Muscle of arm (tissue), 12 donors: Measurements from ENCODE around the gene PRAMEF15. TPM values are rescaled to one million over a fixed set of nuclear protein-coding genes. Genes with fewer than 3 reads are reported as not detected.

Experiments used
- polyA plus RNA-seq, 12 donors: library from polyadenylated mRNA; unstranded; fragments of 120-200 nt; gene quantifications; one replicate each; pipeline ENCODE4 v1.2.1, GENCODE V29; 2013; ENCODE audit not compliant: insufficient read length in 12 of 12

Gene PRAMEF15
- polyA plus RNA-seq, 12 donors: not detected

Other genes with a start within 250 kb of the PRAMEF15 start
- gene PRAMEF25, start 244.8 kb upstream of the PRAMEF15 start, polyA plus RNA-seq: not detected
- gene HNRNPCL2, start 198.7 kb upstream of the PRAMEF15 start, polyA plus RNA-seq: under 1 TPM in 1 of 12 donors, not detected in 11; 0.34 TPM
- gene PRAMEF26, start 159.6 kb upstream of the PRAMEF15 start, polyA plus RNA-seq: not detected
- gene HNRNPCL4, start 149.9 kb upstream of the PRAMEF15 start, polyA plus RNA-seq: under 1 TPM in 1 of 12 donors, not detected in 11; 0.24 TPM
- not detected for gene PRAMEF9, start 143.7 kb upstream of the PRAMEF15 start, polyA plus RNA-seq
- not detected for gene PRAMEF13, start 114.2 kb upstream of the PRAMEF15 start, polyA plus RNA-seq
- not detected for gene PRAMEF18, start 89.4 kb upstream of the PRAMEF15 start, polyA plus RNA-seq
- not detected for gene PRAMEF5, start 61.4 kb upstream of the PRAMEF15 start, polyA plus RNA-seq
- gene PRAMEF8, start 30.4 kb upstream of the PRAMEF15 start, polyA plus RNA-seq: not detected
- gene PRAMEF33, start 12.0 kb upstream of the PRAMEF15 start, polyA plus RNA-seq: not detected
- not detected for gene PRAMEF14, start 31.6 kb downstream of the PRAMEF15 start, polyA plus RNA-seq
- not detected for gene PRAMEF19, start 56.4 kb downstream of the PRAMEF15 start, polyA plus RNA-seq
- not detected for gene PRAMEF17, start 74.1 kb downstream of the PRAMEF15 start, polyA plus RNA-seq
- under 1 TPM in 1 of 12 donors, not detected in 11; 0.16 TPM for gene PRAMEF20, start 94.9 kb downstream of the PRAMEF15 start, polyA plus RNA-seq
- gene LRRC38, start 198.4 kb downstream of the PRAMEF15 start, polyA plus RNA-seq: 10 to 100 TPM in 11 of 12 donors, not detected in 1; 13.4 to 77.1 (median 29.4) TPM